Right lobe of liver (tissue), 4 donors: Measurements from ENCODE around the gene NSUN6.
A peak's percentile ranks its signal among the peaks of the same experiment; 100 is the strongest.

Experiments
- CTCF ChIP-seq, 4 donors: fragments of 200-600 bp in 3 of 4; fragments of 450-650 bp in 1 of 4; IDR thresholded peaks; one replicate each; pipeline versions ENCODE4 v1.5.1 to v1.8.0; 2016 to 2022; ENCODE audit warnings: antibody characterized with exemption in 4 of 4, mild to moderate bottlenecking in 2 of 4
- POLR2A ChIP-seq: fragments of 450-650 bp; IDR thresholded peaks from one replicate; pipeline ENCODE4 v1.6.1; 2017; ENCODE audit warnings: antibody characterized with exemption, mild to moderate bottlenecking
- donor health status: DM: no; HTN: no; CAD: no.
- donor health status: DM: no; HTN: no; CAD: no.
- donor health status: DM: no; HTN: yes; CAD: no.

GRCh38 chr10:18659125-18659818 lies 7.9 kb upstream of the NSUN6 start, which contains the start of gene ARL5B:
- TF ChIP-seq CTCF (IDR thresholded peaks at IDR 0.05), result no peak
- peak; percentile 94 for TF ChIP-seq POLR2A
